HepG2 (cell line): ENCODE data around the gene PPP1CA. TPM values are rescaled to one million over a fixed set of nuclear protein-coding genes. Genes with fewer than 3 reads are reported as not detected.
A peak's percentile ranks its signal among the peaks of the same experiment; 100 is the strongest.

Experiments used
- ATF7-NPFF ChIP-seq: sonication (generic); formaldehyde crosslinking; IDR thresholded peaks from 2 replicates; pipeline ENCODE4 v1.8.1; 2023; ENCODE audit warnings: mild to moderate bottlenecking, low read depth, missing genetic modification reagents, moderate library complexity
- BHLHE40 ChIP-seq: IDR thresholded peaks from 2 replicates; pipeline ENCODE4 v1.6.1; 2011; ENCODE audit warnings: low read length, improper control_type of control experiment
- CBX5 ChIP-seq: sonication (generic); formaldehyde crosslinking; IDR thresholded peaks from 2 replicates; pipeline ENCODE4 v1.4.0; 2020; ENCODE audit warnings: missing genetic modification reagents, borderline replicate concordance
- CHCHD3 ChIP-seq: sonication (generic); formaldehyde crosslinking; IDR thresholded peaks from 2 replicates; pipeline ENCODE4 v1.8.0; 2022; ENCODE audit warnings: mild to moderate bottlenecking, missing genetic modification reagents, moderate library complexity
- HDAC6 ChIP-seq: fragments of 200-600 bp; sonication (generic); IDR thresholded peaks from 2 replicates; pipeline ENCODE4 v1.7.0; 2017; ENCODE audit warnings: mild to moderate bottlenecking, antibody characterized with exemption, low read length, low read depth
- IKZF4 ChIP-seq: sonication (generic); formaldehyde crosslinking; IDR thresholded peaks from 2 replicates; pipeline ENCODE4 v1.5.1; 2020; ENCODE audit warnings: borderline replicate concordance, mild to moderate bottlenecking, low read depth, missing genetic modification reagents; ENCODE audit errors: not compliant biosample characterization
- LCORL ChIP-seq, 2 experiments: fragments of 450-650 bp in 1 of 2; sonication (generic) in 1 of 2; formaldehyde crosslinking in 1 of 2; IDR thresholded peaks; 2 replicates each; pipeline versions ENCODE4 v1.5.0 to v1.6.1; 2017 to 2020; ENCODE audit warnings: antibody characterized with exemption in 1 of 2, missing genetic modification reagents in 1 of 2
- REPIN1 ChIP-seq: sonication (generic); formaldehyde crosslinking; IDR thresholded peaks from 2 replicates; pipeline ENCODE4 v1.8.0; 2022; ENCODE audit warnings: missing genetic modification reagents, low read depth, mild to moderate bottlenecking, borderline replicate concordance
- SKI ChIP-seq: fragments of 450-650 bp; IDR thresholded peaks from one replicate; pipeline ENCODE4 v1.6.1; 2018; ENCODE audit warnings: mild to moderate bottlenecking; ENCODE audit not compliant: partially characterized antibody
- TBP ChIP-seq: sonication (generic); formaldehyde crosslinking; IDR thresholded peaks from 2 replicates; pipeline ENCODE4 v1.5.0; 2020; ENCODE audit warnings: missing genetic modification reagents
- TBX2 ChIP-seq: sonication (generic); formaldehyde crosslinking; IDR thresholded peaks from 2 replicates; pipeline ENCODE4 v1.5.0; 2020; ENCODE audit warnings: missing genetic modification reagents, mild to moderate bottlenecking, borderline replicate concordance
- YEATS4 ChIP-seq: sonication (generic); formaldehyde crosslinking; IDR thresholded peaks from 2 replicates; pipeline ENCODE4 v1.4.0; 2020; ENCODE audit warnings: missing genetic modification reagents, borderline replicate concordance
- ZBTB38 ChIP-seq: sonication (generic); formaldehyde crosslinking; IDR thresholded peaks from 2 replicates; pipeline ENCODE4 v1.5.1; 2020; ENCODE audit warnings: mild to moderate bottlenecking, missing genetic modification reagents
- ZFY ChIP-seq: sonication (generic); formaldehyde crosslinking; IDR thresholded peaks from 2 replicates; pipeline ENCODE4 v1.4.0; 2020; ENCODE audit warnings: missing genetic modification reagents
- ZNF138 ChIP-seq: sonication (generic); formaldehyde crosslinking; IDR thresholded peaks from 2 replicates; pipeline ENCODE4 v1.5.0; 2020; ENCODE audit warnings: mild to moderate bottlenecking, low read depth, missing genetic modification reagents
- ZNF563 ChIP-seq: sonication (generic); formaldehyde crosslinking; IDR thresholded peaks from 2 replicates; pipeline ENCODE4 v1.8.0; 2022; ENCODE audit warnings: mild to moderate bottlenecking, moderate library complexity, missing genetic modification reagents
- ZNF709 ChIP-seq: sonication (generic); formaldehyde crosslinking; IDR thresholded peaks from 2 replicates; pipeline ENCODE4 v1.5.0; 2020; ENCODE audit warnings: mild to moderate bottlenecking, missing genetic modification reagents
- polyA plus RNA-seq, 8 experiments: library from polyadenylated mRNA; depleted of rRNA in 3 of 8; stranded (reverse) in 7 of 8; unstranded in 1 of 8; fragments of >200 nt; fragmentation: Illumina TruSeq in 4 of 8; extraction: Trizol in 4 of 8; gene quantifications; 2 replicates each; pipeline versions ENCODE4 v1.2.1 to v1.2.3, GENCODE V29; 2011 to 2016; ENCODE audit warnings: low read depth in 4 of 8, missing spikeins in 1 of 8, mixed read lengths in 1 of 8; ENCODE audit not compliant: insufficient read depth in 1 of 8
- total RNA-seq, 5 experiments: library from RNA; depleted of rRNA; stranded (reverse); fragments of >200 nt; fragmentation: Illumina TruSeq; extraction: Trizol; gene quantifications; 2 replicates each; pipeline ENCODE4 v1.2.3, GENCODE V29; 2016; ENCODE audit warnings: low read depth in 1 of 5
- TF ChIP-seq, protein P1 (sequence below): IDR thresholded peaks from 2 replicates; pipeline ENCODE4 v1.6.1; 2016; ENCODE audit warnings: mild to moderate bottlenecking
- TF ChIP-seq, protein P2 (sequence below): sonication (generic); formaldehyde crosslinking; IDR thresholded peaks from 2 replicates; pipeline ENCODE4 v1.8.1; 2023; ENCODE audit warnings: mild to moderate bottlenecking, missing genetic modification reagents
- TF ChIP-seq, protein P3 (sequence below): IDR thresholded peaks from 2 replicates; pipeline ENCODE4 v1.6.1; 2016; ENCODE audit warnings: low read depth, control low read depth
- TF ChIP-seq, protein P4 (sequence below): sonication (generic); formaldehyde crosslinking; IDR thresholded peaks from 2 replicates; pipeline ENCODE4 v1.8.0; 2022; ENCODE audit warnings: missing genetic modification reagents, mild to moderate bottlenecking, borderline replicate concordance
- TF ChIP-seq, protein P5 (sequence below): sonication (generic); formaldehyde crosslinking; IDR thresholded peaks from 2 replicates; pipeline ENCODE4 v1.4.0; 2020; ENCODE audit warnings: missing genetic modification reagents
- TF ChIP-seq, protein P6 (sequence below): sonication (generic); formaldehyde crosslinking; IDR thresholded peaks from 2 replicates; pipeline ENCODE4 v1.4.0; 2020; ENCODE audit warnings: missing genetic modification reagents

The PPP1CA gene
- total and polyA plus RNA-seq, 2 of the 13 experiments (the other 11 are each of a cell fraction or from before 2014, with no cell fraction given), result 149 to 170 TPM

DNA sequence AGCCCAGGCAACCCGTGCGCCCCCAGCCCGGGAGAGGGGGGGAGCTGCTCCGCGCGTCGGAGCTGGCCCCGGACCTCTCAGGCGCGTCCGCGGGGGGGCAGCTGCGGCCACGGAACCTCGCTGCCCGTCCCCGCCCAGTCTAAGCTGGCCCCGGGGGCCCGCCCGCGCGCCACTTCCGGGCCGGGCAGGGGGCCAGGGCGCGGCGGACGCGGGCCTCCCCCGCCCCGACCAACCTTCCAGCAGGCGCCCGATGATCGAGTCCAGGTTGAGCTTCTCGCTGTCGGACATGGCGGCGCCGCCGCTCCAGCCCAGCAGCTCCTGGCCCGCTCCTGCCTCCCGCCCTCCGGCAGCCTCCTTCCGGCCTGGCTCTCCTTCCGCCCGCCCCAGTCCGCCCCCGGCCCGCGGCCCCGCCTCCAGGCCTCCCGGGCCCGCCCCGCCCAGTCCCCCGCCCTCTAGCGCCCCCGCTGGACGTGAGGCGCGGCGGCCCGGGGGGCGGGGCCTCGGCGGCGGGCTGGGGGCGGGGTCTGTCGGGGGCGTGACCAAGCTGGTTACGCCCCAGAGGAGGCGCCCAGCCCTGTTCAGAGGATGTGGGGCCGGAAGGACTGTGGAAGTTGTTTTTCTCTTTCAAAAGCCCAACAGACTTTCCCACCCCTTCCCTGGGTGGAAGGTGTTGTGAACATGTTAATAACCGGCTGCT lies at the start of gene PPP1CA (continued):
- TF ChIP-seq TBX2 (CRISPR knock-in tag) (peak; percentile 12; the same call in 1 of the 2 replicates), CBX5 (no peak), ZNF709 (CRISPR knock-in tag) (no peak), ZFY (CRISPR knock-in tag) (peak; percentile 81), HDAC6 (no peak), IKZF4 (no peak), ZNF563 (CRISPR knock-in tag) (peak; percentile 75; the same call in 1 of the 2 replicates), YEATS4 (CRISPR knock-in tag) (peak; percentile 69; the same call in 1 of the 2 replicates), SKI (peak; percentile 9), ZNF138 (CRISPR knock-in tag) (no peak), TBP (no peak), ATF7-NPFF (CRISPR knock-in tag) (peak; percentile 48; the same call in 1 of the 2 replicates), LCORL (IDR thresholded peaks at IDR 0.05) (no peak), LCORL (CRISPR knock-in tag; IDR thresholded peaks at IDR 0.05) (0 out of 2 replicates have a peak, but pooled peaks have one; percentile 53), REPIN1 (no peak), CHCHD3 (CRISPR knock-in tag) (no peak), ZBTB38 (CRISPR knock-in tag) (no peak; the same call in 1 of the 2 replicates), BHLHE40 (no peak)
- TF ChIP-seq, protein P1, sequence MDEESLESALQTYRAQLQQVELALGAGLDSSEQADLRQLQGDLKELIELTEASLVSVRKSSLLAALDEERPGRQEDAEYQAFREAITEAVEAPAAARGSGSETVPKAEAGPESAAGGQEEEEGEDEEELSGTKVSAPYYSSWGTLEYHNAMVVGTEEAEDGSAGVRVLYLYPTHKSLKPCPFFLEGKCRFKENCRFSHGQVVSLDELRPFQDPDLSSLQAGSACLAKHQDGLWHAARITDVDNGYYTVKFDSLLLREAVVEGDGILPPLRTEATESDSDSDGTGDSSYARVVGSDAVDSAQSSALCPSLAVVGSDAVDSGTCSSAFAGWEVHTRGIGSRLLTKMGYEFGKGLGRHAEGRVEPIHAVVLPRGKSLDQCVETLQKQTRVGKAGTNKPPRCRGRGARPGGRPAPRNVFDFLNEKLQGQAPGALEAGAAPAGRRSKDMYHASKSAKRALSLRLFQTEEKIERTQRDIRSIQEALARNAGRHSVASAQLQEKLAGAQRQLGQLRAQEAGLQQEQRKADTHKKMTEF (CRISPR knock-in tag), result peak; percentile 7; the same call in 1 of the 2 replicates
- TF ChIP-seq, protein P2, sequence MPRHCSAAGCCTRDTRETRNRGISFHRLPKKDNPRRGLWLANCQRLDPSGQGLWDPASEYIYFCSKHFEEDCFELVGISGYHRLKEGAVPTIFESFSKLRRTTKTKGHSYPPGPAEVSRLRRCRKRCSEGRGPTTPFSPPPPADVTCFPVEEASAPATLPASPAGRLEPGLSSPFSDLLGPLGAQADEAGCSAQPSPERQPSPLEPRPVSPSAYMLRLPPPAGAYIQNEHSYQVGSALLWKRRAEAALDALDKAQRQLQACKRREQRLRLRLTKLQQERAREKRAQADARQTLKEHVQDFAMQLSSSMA (CRISPR knock-in tag), result 0 out of 2 replicates have a peak, but pooled peaks have one; percentile 31
- TF ChIP-seq, protein P3, sequence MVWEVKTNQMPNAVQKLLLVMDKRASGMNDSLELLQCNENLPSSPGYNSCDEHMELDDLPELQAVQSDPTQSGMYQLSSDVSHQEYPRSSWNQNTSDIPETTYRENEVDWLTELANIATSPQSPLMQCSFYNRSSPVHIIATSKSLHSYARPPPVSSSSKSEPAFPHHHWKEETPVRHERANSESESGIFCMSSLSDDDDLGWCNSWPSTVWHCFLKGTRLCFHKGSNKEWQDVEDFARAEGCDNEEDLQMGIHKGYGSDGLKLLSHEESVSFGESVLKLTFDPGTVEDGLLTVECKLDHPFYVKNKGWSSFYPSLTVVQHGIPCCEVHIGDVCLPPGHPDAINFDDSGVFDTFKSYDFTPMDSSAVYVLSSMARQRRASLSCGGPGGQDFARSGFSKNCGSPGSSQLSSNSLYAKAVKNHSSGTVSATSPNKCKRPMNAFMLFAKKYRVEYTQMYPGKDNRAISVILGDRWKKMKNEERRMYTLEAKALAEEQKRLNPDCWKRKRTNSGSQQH (CRISPR knock-in tag), result no peak
- TF ChIP-seq, protein P4, sequence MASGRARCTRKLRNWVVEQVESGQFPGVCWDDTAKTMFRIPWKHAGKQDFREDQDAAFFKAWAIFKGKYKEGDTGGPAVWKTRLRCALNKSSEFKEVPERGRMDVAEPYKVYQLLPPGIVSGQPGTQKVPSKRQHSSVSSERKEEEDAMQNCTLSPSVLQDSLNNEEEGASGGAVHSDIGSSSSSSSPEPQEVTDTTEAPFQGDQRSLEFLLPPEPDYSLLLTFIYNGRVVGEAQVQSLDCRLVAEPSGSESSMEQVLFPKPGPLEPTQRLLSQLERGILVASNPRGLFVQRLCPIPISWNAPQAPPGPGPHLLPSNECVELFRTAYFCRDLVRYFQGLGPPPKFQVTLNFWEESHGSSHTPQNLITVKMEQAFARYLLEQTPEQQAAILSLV (CRISPR knock-in tag), result peak; percentile 15; the same call in 1 of the 2 replicates
- TF ChIP-seq, protein P5, sequence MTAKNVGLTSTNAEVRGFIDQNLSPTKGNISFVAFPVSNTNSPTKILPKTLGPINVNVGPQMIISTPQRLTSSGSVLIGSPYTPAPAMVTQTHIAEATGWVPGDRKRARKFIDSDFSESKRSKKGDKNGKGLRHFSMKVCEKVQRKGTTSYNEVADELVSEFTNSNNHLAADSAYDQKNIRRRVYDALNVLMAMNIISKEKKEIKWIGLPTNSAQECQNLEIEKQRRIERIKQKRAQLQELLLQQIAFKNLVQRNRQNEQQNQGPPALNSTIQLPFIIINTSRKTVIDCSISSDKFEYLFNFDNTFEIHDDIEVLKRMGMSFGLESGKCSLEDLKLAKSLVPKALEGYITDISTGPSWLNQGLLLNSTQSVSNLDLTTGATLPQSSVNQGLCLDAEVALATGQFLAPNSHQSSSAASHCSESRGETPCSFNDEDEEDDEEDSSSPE (CRISPR knock-in tag), result no peak
- TF ChIP-seq, protein P6, sequence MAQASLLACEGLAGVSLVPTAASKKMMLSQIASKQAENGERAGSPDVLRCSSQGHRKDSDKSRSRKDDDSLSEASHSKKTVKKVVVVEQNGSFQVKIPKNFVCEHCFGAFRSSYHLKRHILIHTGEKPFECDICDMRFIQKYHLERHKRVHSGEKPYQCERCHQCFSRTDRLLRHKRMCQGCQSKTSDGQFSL (CRISPR knock-in tag), result peak; percentile 89
